IMR-90 (cell line): ENCODE data around the gene VAC14. TPM values are rescaled to one million over a fixed set of nuclear protein-coding genes. Genes with fewer than 3 reads are reported as not detected.

ENCODE experiments used
- ATAC-seq: fragments of 200-7000 bp; cut with Tn5 transposase; 2 replicates; pipeline ENCODE4 v1.9.1; 2020; ENCODE audit warnings: low read depth, mild to moderate bottlenecking, moderate library complexity
- BruUV-seq: library from RNA; stranded (reverse); fragments of 400-500 nt; replicated peaks from 2 replicates; lab custom pipeline; 2021; lab: Mats Ljungman, UMichigan
- CTCF ChIA-PET: fragments of 300-600 bp; formaldehyde crosslinking; extraction: SDS; loops from one replicate; lab custom pipeline; 2021; ENCODE audit warnings: antibody characterized with exemption; lab: Yijun Ruan, JAX
- POLR2A ChIA-PET: fragments of 300-600 bp; sonication (Branson Sonifier 250); formaldehyde crosslinking; loops from one replicate; lab custom pipeline; 2022; ENCODE audit warnings: antibody characterized with exemption; ENCODE audit not compliant: unreplicated experiment; lab: Charles Lee
- DNase-seq: peaks from one replicate; pipeline ENCODE4 v3.0.0; 2013
- H2AFZ ChIP-seq: replicated peaks from 2 replicates; pipeline ENCODE3; 2013; ENCODE audit warnings: low read length, mild to moderate bottlenecking; ENCODE audit not compliant: poor library complexity
- H2AK5ac ChIP-seq: 2 replicates; pipeline ENCODE4 v1.6.1; 2013; ENCODE audit warnings: low read depth, low read length, inconsistent platforms
- H2AK9ac ChIP-seq: replicated peaks from 2 replicates; pipeline ENCODE3; 2013; ENCODE audit warnings: mild to moderate bottlenecking, low read depth, low read length, moderate library complexity; ENCODE audit not compliant: poor library complexity
- H2BK120ac ChIP-seq: 2 replicates; pipeline ENCODE4 v1.6.1; 2013; ENCODE audit warnings: low read depth, low read length, inconsistent platforms
- H2BK15ac ChIP-seq: 3 replicates; pipeline ENCODE4 v1.6.1; 2013; ENCODE audit warnings: low read depth, low read length, inconsistent platforms
- H2BK20ac ChIP-seq: 2 replicates; pipeline ENCODE4 v1.6.1; 2013; ENCODE audit warnings: low read depth, mild to moderate bottlenecking, inconsistent platforms, low read length, moderate library complexity
- H2BK5ac ChIP-seq: 2 replicates; pipeline ENCODE4 v1.6.1; 2013; ENCODE audit warnings: mild to moderate bottlenecking, low read depth, low read length, inconsistent platforms; ENCODE audit not compliant: poor library complexity, severe bottlenecking
- H3K14ac ChIP-seq: replicated peaks from 2 replicates; pipeline ENCODE4 v1.6.1; 2013; ENCODE audit warnings: low read depth, low read length, inconsistent platforms
- H3K18ac ChIP-seq: 2 replicates; pipeline ENCODE4 v1.6.1; 2013; ENCODE audit warnings: low read depth, low read length, control low read depth
- H3K23ac ChIP-seq: 2 replicates; pipeline ENCODE4 v1.6.1; 2013; ENCODE audit warnings: low read depth, low read length, inconsistent platforms
- H3K27ac ChIP-seq: 2 replicates; pipeline ENCODE4 v1.5.1; 2013; ENCODE audit warnings: mild to moderate bottlenecking, control low read depth, low read length; ENCODE audit not compliant: insufficient read depth
- H3K27me3 ChIP-seq: 2 replicates; pipeline ENCODE4 v1.6.1; 2013; ENCODE audit warnings: low read length; ENCODE audit not compliant: control insufficient read depth, insufficient read depth
- H3K36me3 ChIP-seq: 2 replicates; pipeline ENCODE4 v1.6.1; 2013; ENCODE audit warnings: low read length, mixed read lengths; ENCODE audit not compliant: control insufficient read depth, insufficient read depth
- H3K4ac ChIP-seq: 2 replicates; pipeline ENCODE4 v1.6.1; 2013; ENCODE audit warnings: low read depth, low read length, inconsistent platforms
- H3K4me1 ChIP-seq: 2 replicates; pipeline ENCODE4 v1.6.1; 2013; ENCODE audit warnings: low read length, mixed read lengths; ENCODE audit not compliant: control insufficient read depth, insufficient read depth
- H3K4me2 ChIP-seq: 2 replicates; pipeline ENCODE4 v1.6.1; 2013; ENCODE audit warnings: low read depth, mild to moderate bottlenecking, control low read depth, low read length, moderate library complexity
- H3K4me3 ChIP-seq: 2 replicates; pipeline ENCODE4 v1.5.1; 2013; ENCODE audit warnings: low read depth, mild to moderate bottlenecking, control low read depth, low read length, moderate library complexity; ENCODE audit not compliant: insufficient read depth
- H3K56ac ChIP-seq: 2 replicates; pipeline ENCODE4 v1.6.1; 2013; ENCODE audit warnings: low read length, inconsistent platforms; ENCODE audit not compliant: insufficient read depth; ENCODE audit errors: extremely low read depth
- H3K79me1 ChIP-seq, 2 experiments: 2 replicates each; pipeline ENCODE4 v1.6.1; 2013; ENCODE audit warnings: low read length in 2 of 2, inconsistent platforms in 1 of 2, low read depth in 1 of 2
- H3K9ac ChIP-seq: 2 replicates; pipeline ENCODE4 v1.6.1; 2013; ENCODE audit warnings: low read depth, low read length, control low read depth
- H3K9me1 ChIP-seq: 2 replicates; pipeline ENCODE4 v1.6.1; 2013; ENCODE audit warnings: low read length, inconsistent platforms; ENCODE audit not compliant: insufficient read depth
- H3K9me3 ChIP-seq: 2 replicates; pipeline ENCODE4 v1.6.1; 2013; ENCODE audit warnings: low read length; ENCODE audit not compliant: control insufficient read depth, insufficient read depth
- H4K20me1 ChIP-seq: 2 replicates; pipeline ENCODE4 v1.6.1; 2013; ENCODE audit warnings: low read length, inconsistent platforms; ENCODE audit not compliant: insufficient read depth
- H4K5ac ChIP-seq: 2 replicates; pipeline ENCODE4 v1.6.1; 2013; ENCODE audit warnings: mild to moderate bottlenecking, low read depth, low read length, control low read depth
- H4K8ac ChIP-seq, 2 experiments: 2 replicates each; pipeline ENCODE4 v1.6.1; 2013; ENCODE audit warnings: low read depth in 2 of 2, low read length in 2 of 2, control low read depth in 1 of 2, inconsistent platforms in 1 of 2
- H4K91ac ChIP-seq: 2 replicates; pipeline ENCODE4 v1.6.1; 2013; ENCODE audit warnings: low read depth, low read length, inconsistent platforms; ENCODE audit not compliant: insufficient read depth
- BHLHE40 ChIP-seq: fragments of 150-350 bp; IDR thresholded peaks from 2 replicates; pipeline ENCODE4 v1.6.1; 2016; ENCODE audit warnings: mild to moderate bottlenecking, low read depth, low read length
- CEBPB ChIP-seq: IDR thresholded peaks from 2 replicates; pipeline ENCODE4 v1.6.1; 2012; ENCODE audit warnings: low read depth, low read length, improper control_type of control experiment
- CHD1 ChIP-seq: IDR thresholded peaks from 2 replicates; pipeline ENCODE4 v1.6.1; 2012; ENCODE audit warnings: low read depth, low read length, improper control_type of control experiment
- CTCF ChIP-seq: conservative IDR thresholded peaks from 2 replicates; pipeline ENCODE4 v1.5.1; 2012; ENCODE audit warnings: mild to moderate bottlenecking, low read depth, low read length, improper control_type of control experiment
- ELK1 ChIP-seq: fragments of 150-350 bp; IDR thresholded peaks from 2 replicates; pipeline ENCODE4 v1.6.1; 2016; ENCODE audit warnings: low read depth, mild to moderate bottlenecking, low read length, moderate library complexity, borderline replicate concordance
- FOS ChIP-seq: fragments of 150-350 bp; IDR thresholded peaks from 2 replicates; pipeline ENCODE4 v1.6.1; 2016; ENCODE audit warnings: low read depth, low read length
- MAFK ChIP-seq: IDR thresholded peaks from 2 replicates; pipeline ENCODE4 v1.6.1; 2012; ENCODE audit warnings: low read depth, low read length, improper control_type of control experiment
- MAZ ChIP-seq: IDR thresholded peaks from 2 replicates; pipeline ENCODE4 v1.6.1; 2012; ENCODE audit warnings: low read depth, mild to moderate bottlenecking, low read length, improper control_type of control experiment, moderate library complexity, borderline replicate concordance
- POLR2A ChIP-seq: IDR thresholded peaks from 2 replicates; pipeline ENCODE4 v1.6.1; 2012; ENCODE audit warnings: mild to moderate bottlenecking, low read depth, low read length
- RAD21 ChIP-seq: IDR thresholded peaks from 2 replicates; pipeline ENCODE4 v1.6.1; 2012; ENCODE audit warnings: low read length, improper control_type of control experiment
- RCOR1 ChIP-seq: IDR thresholded peaks from 2 replicates; pipeline ENCODE4 v1.6.1; 2012; ENCODE audit warnings: mild to moderate bottlenecking, low read length, improper control_type of control experiment; ENCODE audit not compliant: insufficient replicate concordance
- RFX5 ChIP-seq: IDR thresholded peaks from 2 replicates; pipeline ENCODE4 v1.8.0; 2012; ENCODE audit warnings: low read depth, mild to moderate bottlenecking, low read length, moderate library complexity
- SMC3 ChIP-seq: fragments of 150-350 bp; IDR thresholded peaks from 2 replicates; pipeline ENCODE4 v1.6.1; 2016; ENCODE audit warnings: low read depth, mild to moderate bottlenecking, antibody characterized with exemption, low read length, moderate library complexity
- USF2 ChIP-seq: fragments of 150-350 bp; IDR thresholded peaks from 2 replicates; pipeline ENCODE4 v1.6.1; 2017; ENCODE audit warnings: mild to moderate bottlenecking, antibody characterized with exemption, low read length, low read depth
- WGBS, 2 experiments: methylation state at CpG; one replicate each; pipeline versions ENCODE4 v1.1.5 to v1.1.7; 2013; ENCODE audit warnings: missing lambda C conversion rate in 2 of 2; ENCODE audit not compliant: insufficient read length in 1 of 2; ENCODE audit errors: extremely low coverage in 2 of 2; 5-methylcytosine and 5-hydroxymethylcytosine counted together
- dilution Hi-C: fragments of 300-500 bp; cut with HindIII; formaldehyde crosslinking; loops from one replicate; pipeline ENCODE4 v1.14.3; 2018; ENCODE audit warnings: low sequenced_read_pairs; ENCODE audit not compliant: unreplicated experiment
- in situ Hi-C: fragments of 300-500 bp; cut with MboI; formaldehyde crosslinking; loops from 3 replicates; pipeline ENCODE4 v1.14.3; 2019; ENCODE audit warnings: low sequenced_read_pairs, inconsistent platforms, mixed read lengths
- intact Hi-C: fragments of 100-400 bp; cut with micrococcal nuclease; formaldehyde crosslinking; loops from 2 replicates; pipeline ENCODE4 v1.10.0; 2022
- polyA plus RNA-seq, 3 experiments: library from polyadenylated mRNA; depleted of rRNA; stranded (reverse); fragments of >200 nt; gene quantifications; 2 replicates each; pipeline ENCODE4 v1.2.3, GENCODE V29; 2012; ENCODE audit warnings: low replicate concordance in 1 of 3
- total RNA-seq: library from RNA; depleted of rRNA; stranded (reverse); fragments of >200 nt; gene quantifications from 2 replicates; pipeline ENCODE4 v1.2.3, GENCODE V29; 2012

The VAC14 gene
- total and polyA plus RNA-seq, 2 of the 4 experiments (the other 2 are of a cell fraction), result 21.1 to 40.2 TPM

GRCh38 chr16:70686376-70687101 lies 114.4 kb downstream of the VAC14 start:
- peak overlapping the region; percentile 28; the same call in 1 of the 2 replicates for H3K56ac ChIP-seq
- CTCF ChIA-PET, result interaction anchor here (0.8 to 1.9 kb wide), 4 partner anchors 28 to 86 kb away, joined by 3 to 6 read pairs (median 4); no protein-coding TSS in a partner anchor
- ATAC-seq (no peak; the same call in 1 of the 2 replicates), DNase-seq (no peak)
- H3K18ac ChIP-seq, result peak overlapping the region; percentile 58
- POLR2A ChIA-PET, result interaction anchor here (1.4 kb wide), 2 partner anchors 17 to 52 kb away, joined by 4 to 7 read pairs; no protein-coding TSS in a partner anchor
- peak overlapping the region; percentile 82 for H3K27ac ChIP-seq
- H4K5ac ChIP-seq, result peak overlapping the region; percentile 75
- peak overlapping the region; percentile 93 for H2BK120ac ChIP-seq
- H2AFZ ChIP-seq, result peak overlapping the region; percentile 71
- peaks cover 43% of the 10 kb centered on the region for H3K9me1 ChIP-seq
- H3K9me3 ChIP-seq, result no peaks in the 10 kb centered on the region
- no TSS peak for BruUV-seq
- WGBS, 2 experiments, result 69% methylated on average over 6 of the region's 29 CpGs; no CpG with 5 or more reads in 1 of the 2 experiments
- peak overlapping the region; percentile 94 for H2AK5ac ChIP-seq
- H3K23ac ChIP-seq, result peak overlapping the region; percentile 81
- peaks cover 12% of the 10 kb centered on the region for H3K36me3 ChIP-seq
- in situ Hi-C loops, result loop anchor here (5.0 to 25.0 kb wide), 2 partner anchors 51 to 676 kb away; partner anchors contain the start of gene CALB2
- peak overlapping the region; percentile 76 for H3K4me2 ChIP-seq
- peak overlapping the region; percentile 50; the same call in 2 of the 3 replicates for H2BK15ac ChIP-seq
- peak overlapping the region; percentile 59 for H2BK5ac ChIP-seq
- H3K4me3 ChIP-seq, result peak overlapping the region; percentile 34
- peak overlapping the region; percentile 88 to 98 for H4K8ac ChIP-seq
- H3K4me1 ChIP-seq, result peaks cover 61% of the 10 kb centered on the region
- H3K4ac ChIP-seq, result peak overlapping the region; percentile 99
- peak overlapping the region; percentile 61 for H3K14ac ChIP-seq
- peaks cover 37% of the 10 kb centered on the region for H4K20me1 ChIP-seq
- dilution Hi-C loops, result no loop called here
- H2AK9ac ChIP-seq, result peak overlapping the region; percentile 90
- H4K91ac ChIP-seq, result peak overlapping the region; percentile 97
- H3K27me3 ChIP-seq, result no peaks in the 10 kb centered on the region
- H3K9ac ChIP-seq, result peak overlapping the region; percentile 44; the same call in 1 of the 2 replicates
- H2BK20ac ChIP-seq, result peak overlapping the region; percentile 43
- intact Hi-C loops, result loop anchor here (5.0 kb wide), 1 partner anchor 671 kb away; the partner anchor contains the start of gene CALB2
- peaks cover 0 to 67% of the 10 kb centered on the region in 2 experiments for H3K79me1 ChIP-seq
- no peak for TF ChIP-seq CEBPB
- no peak for TF ChIP-seq CHD1
- TF ChIP-seq FOS, result no peak
- TF ChIP-seq ELK1, result no peak
- no peak for TF ChIP-seq USF2
- no peak for TF ChIP-seq MAFK
- no peak for TF ChIP-seq RCOR1
- no peak for TF ChIP-seq BHLHE40
- TF ChIP-seq RAD21, result no peak
- TF ChIP-seq RFX5, result no peak
- TF ChIP-seq SMC3, result no peak
- no peak for TF ChIP-seq MAZ
- TF ChIP-seq POLR2A, result no peak
- no peak for TF ChIP-seq CTCF
